Caco-2 (cell line): ENCODE results near the gene C3. TPM values are rescaled to one million over a fixed set of nuclear protein-coding genes. Genes with fewer than 3 reads are reported as not detected.

Experiments
- BruUV-seq: library from RNA; stranded (reverse); fragments of 400-500 nt; replicated peaks from 2 replicates; lab custom pipeline; 2021; lab: Mats Ljungman, UMichigan
- CTCF ChIA-PET: fragments of 300-600 bp; sonication (Branson Sonifier 250); formaldehyde crosslinking; loops from one replicate; lab custom pipeline; 2022; ENCODE audit warnings: antibody characterized with exemption; lab: Charles Lee
- POLR2A ChIA-PET: fragments of 300-600 bp; sonication (Branson Sonifier 250); formaldehyde crosslinking; loops from one replicate; lab custom pipeline; 2022; ENCODE audit warnings: antibody characterized with exemption; lab: Charles Lee
- DNase-seq, 2 experiments: peaks; one replicate each; pipeline versions ENCODE4 v3.0.0 to v3.0.0-alpha.2; 2020 to 2022
- H3K27me3 ChIP-seq: replicated peaks from 2 replicates; pipeline ENCODE4 v1.6.0; 2011; ENCODE audit warnings: low read length; ENCODE audit not compliant: control insufficient read depth, insufficient read depth
- H3K36me3 ChIP-seq: 2 replicates; pipeline ENCODE4 v1.5.1; 2011; ENCODE audit warnings: low read length; ENCODE audit not compliant: control insufficient read depth, insufficient read depth
- H3K4me1 ChIP-seq: fragments of 250-450 bp; sonication (Bioruptor Pico); 2 replicates; pipeline ENCODE4 v1.5.1; 2020; ENCODE audit warnings: mild to moderate bottlenecking
- H3K4me3 ChIP-seq: 2 replicates; pipeline ENCODE4 v1.5.1; 2011; ENCODE audit warnings: low read depth, mild to moderate bottlenecking, control low read depth, low read length
- H3K9me3 ChIP-seq: fragments of 250-450 bp; sonication (Bioruptor Pico); 2 replicates; pipeline ENCODE4 v1.5.1; 2020; ENCODE audit warnings: mild to moderate bottlenecking, moderate library complexity
- H3K27ac Mint-ChIP-seq: one replicate; pipeline ENCODE4 v1.8.0; 2022; ENCODE audit warnings: mixed read lengths; ENCODE audit not compliant: unreplicated experiment
- H3K27me3 Mint-ChIP-seq: one replicate; pipeline ENCODE4 v1.8.0; 2022; ENCODE audit warnings: mixed read lengths; ENCODE audit not compliant: insufficient read depth, unreplicated experiment
- H3K36me3 Mint-ChIP-seq: one replicate; pipeline ENCODE4 v1.8.0; 2022; ENCODE audit warnings: mild to moderate bottlenecking, mixed read lengths; ENCODE audit not compliant: insufficient read depth, unreplicated experiment
- H3K4me1 Mint-ChIP-seq: one replicate; pipeline ENCODE4 v1.8.0; 2022; ENCODE audit warnings: low read depth, mixed read lengths; ENCODE audit not compliant: unreplicated experiment
- H3K4me3 Mint-ChIP-seq: one replicate; pipeline ENCODE4 v1.8.0; 2022; ENCODE audit warnings: mild to moderate bottlenecking, moderate library complexity, mixed read lengths; ENCODE audit not compliant: unreplicated experiment
- H3K9me3 Mint-ChIP-seq: one replicate; pipeline ENCODE4 v1.8.0; 2022; ENCODE audit warnings: mixed read lengths; ENCODE audit not compliant: unreplicated experiment
- CTCF ChIP-seq, 2 experiments: fragments of 200-600 bp in 1 of 2; IDR thresholded peaks; 1 replicate in 1 of 2; 2 replicates in 1 of 2; pipeline versions ENCODE4 v1.5.1 to v1.8.0; 2011 to 2022; ENCODE audit warnings: antibody characterized with exemption in 1 of 2, control low read depth in 1 of 2, inconsistent platforms in 1 of 2, low read depth in 1 of 2, low read length in 1 of 2, mild to moderate bottlenecking in 1 of 2, moderate library complexity in 1 of 2; ENCODE audit not compliant: insufficient read depth in 1 of 2, severe bottlenecking in 1 of 2, unreplicated experiment in 1 of 2
- intact Hi-C: fragments of 100-400 bp; cut with micrococcal nuclease; formaldehyde crosslinking; loops from one replicate; pipeline ENCODE4 v1.10.0; 2022; ENCODE audit not compliant: unreplicated experiment
- total RNA-seq: library from RNA; stranded (reverse); gene quantifications from 2 replicates; pipeline ENCODE4 v1.2.3, GENCODE V29; 2022

C3 gene
- total RNA-seq, 1 experiment from 2014 or later, result 21.7 TPM

- intact Hi-C loops, result no loop called here
- Mint-ChIP-seq H3K36me3 (no peaks in the 10 kb centered on the region), H3K27ac (no peak overlapping the region), H3K4me3 (no peak overlapping the region), H3K4me1 (no peaks in the 10 kb centered on the region), H3K27me3 (no peaks in the 10 kb centered on the region), H3K9me3 (no peaks in the 10 kb centered on the region)
- Histone ChIP-seq H3K4me3 (no peak overlapping the region), H3K36me3 (no peaks in the 10 kb centered on the region), H3K27me3 (no peaks in the 10 kb centered on the region), H3K9me3 (no peaks in the 10 kb centered on the region), H3K4me1 (no peaks in the 10 kb centered on the region)
- DNase-seq, result no peak
- BruUV-seq, result no TSS peak
- no peak for TF ChIP-seq CTCF (IDR thresholded peaks at IDR 0.05; ENCODE audit: insufficient read depth in 1 of 2, low read depth in 1 of 2, low read length in 1 of 2, severe bottlenecking in 1 of 2, unreplicated experiment in 1 of 2)
- ChIA-PET POLR2A (no interaction called here), CTCF (no interaction called here)
Measured at GRCh38 chr19:6700586-6701316, 19.7 kb downstream of the C3 start.

- no peak for TF ChIP-seq CTCF (IDR thresholded peaks at IDR 0.05; ENCODE audit: insufficient read depth in 1 of 2, low read depth in 1 of 2, low read length in 1 of 2, severe bottlenecking in 1 of 2, unreplicated experiment in 1 of 2)
- Histone ChIP-seq H3K4me1 (no peaks in the 10 kb centered on the region), H3K4me3 (no peak overlapping the region), H3K36me3 (no peaks in the 10 kb centered on the region), H3K9me3 (no peaks in the 10 kb centered on the region), H3K27me3 (no peaks in the 10 kb centered on the region)
- Mint-ChIP-seq H3K4me3 (no peak overlapping the region), H3K27ac (no peak overlapping the region), H3K9me3 (no peaks in the 10 kb centered on the region), H3K36me3 (no peaks in the 10 kb centered on the region), H3K27me3 (no peaks in the 10 kb centered on the region), H3K4me1 (no peaks in the 10 kb centered on the region)
- no TSS peak for BruUV-seq
- intact Hi-C loops, result no loop called here
- CTCF ChIA-PET, result no interaction called here
- DNase-seq, result no peak
- POLR2A ChIA-PET, result no interaction called here
Measured at GRCh38 chr19:6699935-6700334, 20.5 kb downstream of the C3 start.

GRCh38 chr19:6697291-6697690, 23.2 kb downstream of the C3 start:
- ChIA-PET CTCF (no interaction called here), POLR2A (no interaction called here)
- H3K36me3 ChIP-seq, result no peaks in the 10 kb centered on the region
- no peak for TF ChIP-seq CTCF (IDR thresholded peaks at IDR 0.05; ENCODE audit: insufficient read depth in 1 of 2, low read depth in 1 of 2, low read length in 1 of 2, severe bottlenecking in 1 of 2, unreplicated experiment in 1 of 2)
- H3K9me3 ChIP-seq, result no peaks in the 10 kb centered on the region
- DNase-seq, result no peak
- no peaks in the 10 kb centered on the region for H3K4me1 ChIP-seq
- no TSS peak for BruUV-seq
- no peak overlapping the region for H3K4me3 ChIP-seq
- H3K27ac Mint-ChIP-seq, result no peak overlapping the region
- H3K27me3 Mint-ChIP-seq, result no peaks in the 10 kb centered on the region
- H3K36me3 Mint-ChIP-seq, result no peaks in the 10 kb centered on the region
- no peaks in the 10 kb centered on the region for H3K9me3 Mint-ChIP-seq
- H3K4me3 Mint-ChIP-seq, result no peak overlapping the region
- no peaks in the 10 kb centered on the region for H3K4me1 Mint-ChIP-seq
- H3K27me3 ChIP-seq, result no peaks in the 10 kb centered on the region
- intact Hi-C loops, result no loop called here
